ENCODE measurements around the gene C1QTNF12.

The C1QTNF12 gene

GRCh38 chr1:1247341-1247913 lies 905 bp upstream of the C1QTNF12 start:
- in situ Hi-C loops (cut with HindIII; ENCODE audit: low sequenced_read_pairs), result no loop called here

GRCh38 chr1:1245817-1246576 lies 525 bp downstream of the C1QTNF12 start:
- TF ChIP-seq CTCF (IDR thresholded peaks at IDR 0.05; ENCODE audit: low read depth, low read length, missing control alignments), result no peak
- no peak overlapping the region for H3K4me3 ChIP-seq (ENCODE audit: low read depth, low read length)
- DNase-seq (ENCODE audit: low read depth), result no peak
- in situ Hi-C loops (cut with HindIII; ENCODE audit: low sequenced_read_pairs), result no loop called here

More at GRCh38 chr1:1247341-1247913, 905 bp upstream of the C1QTNF12 start:
- no peak for TF ChIP-seq CTCF (IDR thresholded peaks at IDR 0.05; ENCODE audit: low read depth, low read length, missing control alignments)
- H3K4me3 ChIP-seq (ENCODE audit: low read depth, low read length), result no peak overlapping the region
- no peak for DNase-seq (ENCODE audit: low read depth)

- DNase-seq (ENCODE audit: low read depth), result no peak
- H3K4me3 ChIP-seq (ENCODE audit: low read depth, low read length), result no peak overlapping the region
- in situ Hi-C loops (cut with HindIII; ENCODE audit: low sequenced_read_pairs), result no loop called here
- no peak for TF ChIP-seq CTCF (IDR thresholded peaks at IDR 0.05; ENCODE audit: low read depth, low read length, missing control alignments)
Observed at GRCh38 chr1:1245178-1245816, 1.2 kb downstream of the C1QTNF12 start.

- no peak for DNase-seq (ENCODE audit: low read depth)
- in situ Hi-C loops (cut with HindIII; ENCODE audit: low sequenced_read_pairs), result no loop called here
- TF ChIP-seq CTCF (IDR thresholded peaks at IDR 0.05; ENCODE audit: low read depth, low read length, missing control alignments), result no peak
- H3K4me3 ChIP-seq (ENCODE audit: low read depth, low read length), result no peak overlapping the region
Observed at GRCh38 chr1:1244192-1244811, 2.2 kb downstream of the C1QTNF12 start.

GRCh38 chr1:1243807-1244191 lies 2.7 kb downstream of the C1QTNF12 start:
- DNase-seq (ENCODE audit: low read depth), result no peak
- H3K4me3 ChIP-seq (ENCODE audit: low read depth, low read length), result no peak overlapping the region
- no peak for TF ChIP-seq CTCF (IDR thresholded peaks at IDR 0.05; ENCODE audit: low read depth, low read length, missing control alignments)
- in situ Hi-C loops (cut with HindIII; ENCODE audit: low sequenced_read_pairs), result no loop called here

- H3K4me3 ChIP-seq (ENCODE audit: low read depth, low read length), result no peak overlapping the region
- DNase-seq (ENCODE audit: low read depth), result no peak
- in situ Hi-C loops (cut with HindIII; ENCODE audit: low sequenced_read_pairs), result no loop called here
- no peak for TF ChIP-seq CTCF (IDR thresholded peaks at IDR 0.05; ENCODE audit: low read depth, low read length, missing control alignments)
Observed at GRCh38 chr1:1243266-1243660, 3.3 kb downstream of the C1QTNF12 start.

Measured in astrocyte of the cerebellum (primary cell).